Fibroblast of peridontal ligament (primary cell): ENCODE data around the gene SCFD2.
"Not testable (repeated sequence)": the region's sequence is repeated elsewhere in the genome, so short reads cannot be mapped to it uniquely, and the experiment has no call there.

ENCODE experiments used
- DNase-seq: peaks from one replicate; pipeline ENCODE4 v3.0.0-alpha.2; 2010; ENCODE audit errors: extremely low read depth

SCFD2 gene

GRCh38 chr4:53013873-53014775, 351.7 kb downstream of the SCFD2 start:
- DNase-seq: no peak

GRCh38 chr4:53012738-53013137, 353.1 kb downstream of the SCFD2 start:
- DNase-seq: peak; percentile 75

- no peak for DNase-seq
These were observed 354.5 kb downstream of the SCFD2 start for GRCh38 chr4:53011259-53011905.

GRCh38 chr4:53010318-53010717, 355.5 kb downstream of the SCFD2 start:
- peak; percentile 59 for DNase-seq

- no peak for DNase-seq
These were observed 356.0 kb downstream of the SCFD2 start for GRCh38 chr4:53009824-53010223.

GRCh38 chr4:53007024-53007423, 358.8 kb downstream of the SCFD2 start:
- DNase-seq: no peak

- DNase-seq: no peak
These were observed 360.1 kb downstream of the SCFD2 start for GRCh38 chr4:53005808-53006207.

- no peak for DNase-seq
These were observed 360.7 kb downstream of the SCFD2 start for GRCh38 chr4:53005149-53005546.

- DNase-seq: no peak
These were observed 361.2 kb downstream of the SCFD2 start for GRCh38 chr4:53004497-53005148.

- DNase-seq: no peak
These were observed 361.9 kb downstream of the SCFD2 start for GRCh38 chr4:53003959-53004358.

- no peak for DNase-seq
These were observed 365.3 kb downstream of the SCFD2 start for GRCh38 chr4:53000560-53000959.

GRCh38 chr4:52999626-53000025, 366.2 kb downstream of the SCFD2 start:
- DNase-seq: no peak

- DNase-seq: no peak
These were observed 367.4 kb downstream of the SCFD2 start for GRCh38 chr4:52998413-52998812.

GRCh38 chr4:52997132-52997416, 368.8 kb downstream of the SCFD2 start:
- no peak for DNase-seq

GRCh38 chr4:52996261-52997131, 369.4 kb downstream of the SCFD2 start:
- DNase-seq: no peak

GRCh38 chr4:52995360-52996030, 370.4 kb downstream of the SCFD2 start:
- DNase-seq: no peak

- no peak for DNase-seq
These were observed 371.3 kb downstream of the SCFD2 start for GRCh38 chr4:52994567-52994966.

- no peak for DNase-seq
These were observed 372.1 kb downstream of the SCFD2 start for GRCh38 chr4:52993771-52994170.

- DNase-seq: not testable (repeated sequence)
These were observed 373.3 kb downstream of the SCFD2 start for GRCh38 chr4:52992551-52992950.

GRCh38 chr4:52991472-52991871, 374.4 kb downstream of the SCFD2 start:
- DNase-seq: no peak

- DNase-seq: no peak
These were observed 375.2 kb downstream of the SCFD2 start for GRCh38 chr4:52990706-52991105.
